DMS153 treated with DMSO at 0.1 percent for 48 hours (cell line): ENCODE results near the gene LRCH1.

Source experiments
- DNase-seq: peaks from one replicate; lab custom pipeline; 2025; ENCODE audit not compliant: unreplicated experiment; lab: John Stamatoyannopoulos, UW

LRCH1 gene

DNA sequence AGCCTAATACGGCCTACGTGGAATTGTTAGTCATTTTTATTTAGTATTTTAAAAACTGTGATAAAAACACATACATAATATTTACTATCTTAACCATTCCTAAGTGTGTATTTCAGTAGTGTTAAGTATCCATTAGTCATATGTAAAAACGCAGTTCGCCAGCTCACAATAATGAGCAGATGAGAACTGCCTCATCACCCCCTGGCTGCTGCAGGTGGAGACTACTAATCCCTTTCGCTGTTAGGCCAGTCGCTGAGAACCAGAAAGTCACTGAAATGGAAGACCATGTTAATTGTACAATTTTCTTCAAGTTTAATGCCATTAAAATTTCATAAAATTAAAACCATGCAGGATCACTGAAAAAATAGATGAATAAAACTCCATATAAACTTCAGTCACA is 242.4 kb downstream of the LRCH1 start:
- no peak for DNase-seq

DNA sequence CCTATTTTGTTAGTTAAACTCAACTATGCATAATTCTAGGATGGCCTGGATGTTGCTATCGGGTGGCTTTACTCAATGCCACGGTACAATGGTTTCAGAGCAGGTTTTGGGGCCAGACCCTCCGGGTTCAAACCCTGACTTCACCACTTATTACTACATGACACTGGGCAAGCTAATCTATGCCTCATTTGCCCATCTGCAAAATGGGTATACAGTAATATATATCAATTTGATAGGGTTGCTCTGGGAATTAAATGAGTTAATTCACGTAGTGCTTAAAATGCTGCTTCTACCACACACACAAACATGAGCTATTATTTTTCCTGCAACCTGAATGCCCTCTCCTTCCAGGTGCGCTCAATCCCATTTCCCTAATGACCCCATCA is 243.2 kb downstream of the LRCH1 start:
- no peak for DNase-seq

DNA sequence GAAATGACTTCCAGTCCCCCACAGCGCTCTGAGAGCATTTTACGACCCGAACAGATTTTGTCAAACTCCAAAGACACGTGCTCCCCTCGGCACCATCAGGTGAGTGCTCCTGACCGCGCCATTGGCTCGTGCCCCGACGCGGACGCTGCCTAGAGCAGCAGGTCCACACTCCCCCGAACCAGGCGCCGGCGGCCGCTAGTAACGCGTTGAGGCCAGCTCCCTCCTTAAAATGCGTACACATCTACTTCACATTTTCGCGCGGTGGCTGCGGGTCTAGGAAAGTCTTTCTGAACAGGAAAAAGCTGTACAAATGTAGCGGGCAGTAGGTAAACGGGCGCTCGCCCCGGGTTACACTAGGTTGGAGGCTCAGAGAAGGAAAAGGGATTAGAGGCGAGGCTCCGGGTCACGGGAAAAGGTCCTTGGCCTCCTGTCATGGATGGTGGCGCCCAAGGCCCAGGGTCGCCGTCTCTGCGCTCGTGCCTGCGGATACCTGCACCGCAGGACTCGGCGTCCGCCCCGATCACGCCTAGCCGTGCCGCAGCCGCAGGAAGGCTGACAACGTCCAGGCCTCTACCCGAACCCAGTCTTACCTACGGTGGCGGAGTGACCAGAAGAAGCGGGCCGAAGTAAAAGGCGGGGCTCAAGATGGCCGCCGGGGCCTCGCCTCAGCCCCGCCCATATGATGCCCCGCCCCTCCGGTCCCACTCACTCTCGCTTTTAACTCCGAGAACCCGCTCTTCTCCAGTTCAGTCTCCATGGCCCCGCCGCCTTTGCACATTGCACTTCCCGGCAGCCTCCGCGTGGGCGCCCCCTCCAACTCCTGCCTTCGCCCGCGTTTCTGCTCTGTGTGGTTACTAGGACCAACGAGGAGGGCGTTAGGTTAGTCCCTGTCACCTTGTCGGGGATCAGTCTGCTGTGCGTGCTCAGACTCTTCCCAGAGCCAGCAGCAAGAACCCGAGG is 243.8 kb downstream of the LRCH1 start, which contains the start of gene ESD:
Gene ESD, minus strand, starts transcription at position 647 of the 960 bp plus-strand sequence. CDS start 5,748 bp downstream, outside the sequence.
- DNase-seq: peak; percentile 91

DNA sequence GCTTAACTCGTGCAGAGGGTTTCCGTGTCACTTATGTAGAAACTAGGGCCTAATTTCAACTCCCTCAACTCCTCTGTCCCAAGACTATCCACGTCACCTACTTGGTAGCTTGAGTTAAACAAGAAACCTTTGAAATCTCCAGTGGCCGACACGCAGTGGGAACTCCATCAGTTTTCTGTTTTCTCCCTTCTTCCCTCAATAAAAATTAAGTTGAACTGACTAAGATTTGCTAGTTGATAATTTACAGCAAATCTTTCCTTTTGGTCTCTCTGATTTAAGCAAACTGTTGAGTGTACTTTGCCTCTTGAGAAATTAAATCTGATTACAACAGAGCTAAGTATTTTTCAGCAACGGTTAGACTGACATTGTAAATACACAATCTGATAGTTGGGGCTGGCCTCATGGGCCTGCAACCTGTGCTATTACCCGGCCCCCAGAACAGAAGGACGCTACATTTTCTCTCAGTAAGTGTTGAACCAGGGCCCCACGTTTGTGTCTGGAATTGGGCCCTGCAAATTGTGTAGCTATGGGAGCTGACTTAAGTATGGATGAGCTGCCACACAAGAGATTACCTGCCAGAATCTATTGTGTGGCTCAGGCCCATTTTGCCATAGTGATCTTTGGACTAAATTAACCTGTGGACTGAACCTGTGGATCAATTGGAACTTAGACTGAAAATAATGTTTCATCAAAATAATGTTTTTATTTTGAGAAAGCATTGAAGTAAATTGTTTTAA is 244.7 kb downstream of the LRCH1 start:
- no peak for DNase-seq

DNA sequence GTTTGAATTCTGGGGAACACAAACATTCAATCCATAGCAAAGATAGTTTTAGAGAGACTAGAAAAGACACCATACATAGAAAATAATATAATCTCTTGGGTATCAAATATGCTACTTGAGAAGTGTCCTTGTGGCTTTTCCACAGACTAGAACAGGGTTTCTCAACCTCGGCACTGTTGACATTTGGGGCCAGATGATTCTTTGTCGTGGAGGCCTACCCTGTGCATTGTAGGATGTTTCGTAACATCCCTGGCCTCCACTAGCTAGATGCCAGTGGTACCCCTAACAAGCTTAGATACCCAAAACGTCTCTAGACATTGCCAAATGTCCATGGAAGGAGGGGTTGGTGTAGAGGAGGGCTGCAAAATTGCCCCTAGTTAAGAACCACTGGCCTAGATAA is 246.2 kb downstream of the LRCH1 start:
- DNase-seq: no peak

DNA sequence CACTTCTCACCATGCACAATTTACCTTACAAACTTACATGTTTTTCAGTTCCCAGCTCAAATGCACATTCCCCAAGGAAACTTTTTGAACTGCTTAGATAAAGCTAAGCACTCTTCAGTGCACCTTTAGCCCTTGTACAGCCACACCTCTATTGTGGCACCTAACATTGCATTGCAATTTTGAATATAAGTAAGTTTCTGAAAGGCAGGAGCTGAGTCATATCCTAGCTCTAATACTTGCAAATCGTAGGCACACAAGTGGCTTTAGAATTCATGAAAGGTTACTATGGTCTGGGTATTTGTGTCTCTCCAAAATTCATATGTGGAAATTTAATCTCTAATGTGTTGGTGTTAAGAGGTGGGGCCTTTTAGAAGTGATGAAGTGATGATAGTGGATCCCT is 248.9 kb downstream of the LRCH1 start:
- DNase-seq: no peak
